HG03575 (cell line): ENCODE data around the gene GRK5.
A peak's percentile ranks its signal among the peaks of the same experiment; 100 is the strongest.
"Not testable (repeated sequence)": the region's sequence is repeated elsewhere in the genome, so short reads cannot be mapped to it uniquely, and the experiment has no call there.

Source experiments
- ATAC-seq: cut with Tn5 transposase; IDR thresholded peaks from one replicate; pipeline ENCODE4 v1.9.1; 2021; ENCODE audit not compliant: unreplicated experiment, insufficient number of reproducible peaks, low FRiP score; ENCODE audit errors: extremely low read depth

Gene GRK5

GRCh38 chr10:119267384-119267783 lies 60.0 kb downstream of the GRK5 start:
- no peak for ATAC-seq

GRCh38 chr10:119268428-119268827 lies 61.1 kb downstream of the GRK5 start:
- ATAC-seq = no peak

- ATAC-seq = peak; percentile 38
Measured at GRCh38 chr10:119268871-119269506, 61.6 kb downstream of the GRK5 start.

GRCh38 chr10:119269737-119270136 lies 62.4 kb downstream of the GRK5 start:
- ATAC-seq = no peak

- no peak for ATAC-seq
Measured at GRCh38 chr10:119270762-119271366, 63.5 kb downstream of the GRK5 start.

- ATAC-seq = not testable (repeated sequence)
Measured at GRCh38 chr10:119272338-119272734, 65.0 kb downstream of the GRK5 start.

GRCh38 chr10:119272736-119273135 lies 65.4 kb downstream of the GRK5 start:
- no peak for ATAC-seq

GRCh38 chr10:119273413-119273812 lies 66.0 kb downstream of the GRK5 start:
- ATAC-seq = no peak

GRCh38 chr10:119274519-119275045 lies 67.2 kb downstream of the GRK5 start:
- no peak for ATAC-seq

- ATAC-seq = no peak
Measured at GRCh38 chr10:119275085-119275484, 67.7 kb downstream of the GRK5 start.

- ATAC-seq = not testable (repeated sequence)
Measured at GRCh38 chr10:119276194-119276593, 68.8 kb downstream of the GRK5 start.

GRCh38 chr10:119278126-119278709 lies 70.8 kb downstream of the GRK5 start:
- ATAC-seq = no peak

- ATAC-seq = no peak
Measured at GRCh38 chr10:119279441-119279840, 72.1 kb downstream of the GRK5 start.

- no peak for ATAC-seq
Measured at GRCh38 chr10:119281581-119282071, 74.3 kb downstream of the GRK5 start.

GRCh38 chr10:119282446-119282845 lies 75.1 kb downstream of the GRK5 start:
- no peak for ATAC-seq

- no peak for ATAC-seq
Measured at GRCh38 chr10:119283387-119283786, 76.0 kb downstream of the GRK5 start.

- no peak for ATAC-seq
Measured at GRCh38 chr10:119283818-119284217, 76.4 kb downstream of the GRK5 start.

GRCh38 chr10:119284679-119285096 lies 77.3 kb downstream of the GRK5 start:
- no peak for ATAC-seq

- ATAC-seq = no peak
Measured at GRCh38 chr10:119285495-119286267, 78.3 kb downstream of the GRK5 start.
